ENCODE results near the gene OLFML1. TPM values are rescaled to one million over a fixed set of nuclear protein-coding genes. Genes with fewer than 3 reads are reported as not detected.

Gene OLFML1
- polyA plus RNA-seq, 2 of the 4 experiments (the other 2 are of a cell fraction) = not detected

DNA sequence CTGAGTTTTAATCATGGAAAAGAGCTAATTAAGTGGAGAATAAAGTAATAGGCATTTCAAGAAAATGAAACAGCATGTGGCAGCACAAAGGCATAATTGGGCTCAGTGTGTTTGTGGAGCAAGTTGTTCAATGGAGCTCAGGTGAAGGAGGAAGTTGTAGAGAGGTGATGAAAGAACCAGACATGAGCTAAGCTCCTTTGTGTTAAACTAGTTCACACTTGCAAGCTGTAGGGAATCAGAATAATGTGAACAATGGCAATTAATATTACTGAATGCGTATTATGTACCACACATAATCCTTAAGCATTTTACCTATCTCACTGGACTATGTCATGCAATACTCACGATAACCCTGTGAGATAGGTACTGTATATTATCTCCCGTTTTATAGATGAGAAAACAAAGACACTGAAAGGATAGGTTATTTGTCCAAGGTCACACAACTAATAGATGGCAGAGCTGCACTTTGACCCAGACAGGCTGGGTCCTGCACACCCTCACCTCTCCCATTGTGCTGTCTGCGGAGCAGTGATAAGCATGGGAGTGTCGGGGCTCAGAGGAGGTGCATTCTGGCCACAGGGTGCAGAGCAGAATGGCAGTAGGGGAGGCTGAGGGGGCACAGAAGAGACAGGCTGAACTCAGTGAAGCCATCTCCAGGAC is 8.9 kb downstream of the OLFML1 start:
- FAIRE-seq (no peak), ATAC-seq (no peak)

DNA sequence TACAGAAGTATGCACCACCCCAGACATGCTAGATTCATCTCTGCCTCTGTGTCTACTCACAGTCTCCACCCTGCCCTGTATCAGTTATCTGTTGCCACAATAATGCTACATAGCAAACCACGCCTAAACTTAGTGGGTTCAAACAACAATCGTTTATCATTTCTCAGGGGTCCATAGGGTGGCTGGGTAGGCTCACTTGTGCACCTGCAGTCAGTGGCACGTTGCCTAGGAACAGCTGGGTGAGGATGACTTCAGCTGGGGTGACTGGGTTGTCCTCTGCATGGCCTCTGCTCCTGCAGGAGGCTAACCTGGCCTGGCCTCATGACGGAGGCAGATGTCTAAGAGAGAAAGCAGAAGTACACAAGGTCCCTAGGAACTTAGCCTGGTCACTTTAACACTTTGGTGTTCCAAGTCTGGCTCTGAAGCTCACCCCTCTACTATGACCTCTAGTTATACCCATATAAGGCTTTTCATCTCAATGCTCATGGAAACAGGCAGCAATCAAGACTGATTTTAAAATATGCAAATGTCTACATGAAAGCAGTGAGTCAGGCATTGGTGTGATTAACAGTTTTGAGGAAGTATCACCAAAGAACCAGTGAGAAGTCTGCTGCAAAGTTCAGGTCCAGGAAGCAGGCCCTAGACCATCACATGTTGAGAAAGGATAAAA is 10.7 kb downstream of the OLFML1 start:
- Histone ChIP-seq H3K27ac (no peak overlapping the region), H3K4me1 (no peaks in the 10 kb centered on the region), H3K9me3 (no peaks in the 10 kb centered on the region), H3K4me2 (no peak overlapping the region), H3K4me3 (no peak overlapping the region)
- POLR2A ChIA-PET = no interaction called here
- 10% methylated on average over 4 of the region's 4 CpGs for WGBS (ENCODE audit: missing lambda C conversion rate)
- ATAC-seq (no peak), FAIRE-seq (no peak), DNase-seq (ENCODE audit: low read depth in 1 of 2, low spot score in 1 of 2) (no peak)
- CTCF ChIA-PET = no interaction called here
- TF ChIP-seq RARB (CRISPR knock-in tag; IDR thresholded peaks at IDR 0.05) (no peak), CHD4 (IDR thresholded peaks at IDR 0.05; ENCODE audit: borderline replicate concordance) (no peak), NPAS2 (CRISPR knock-in tag; IDR thresholded peaks at IDR 0.05; ENCODE audit: borderline replicate concordance) (no peak), SMC3 (IDR thresholded peaks at IDR 0.05) (no peak), BHLHE40 (IDR thresholded peaks at IDR 0.05; ENCODE audit: low read depth, low read length) (no peak), ZNF302 (CRISPR knock-in tag; IDR thresholded peaks at IDR 0.05) (no peak), ZC3H11A (IDR thresholded peaks at IDR 0.05) (no peak), RCOR1 (IDR thresholded peaks at IDR 0.05; ENCODE audit: low read depth, low read length) (no peak), MAFK (IDR thresholded peaks at IDR 0.05; ENCODE audit: partially characterized antibody) (no peak), ZSCAN20 (CRISPR knock-in tag; IDR thresholded peaks at IDR 0.05) (no peak), ESRRA (IDR thresholded peaks at IDR 0.05; ENCODE audit: borderline replicate concordance, low read length) (no peak), CBX8 (IDR thresholded peaks at IDR 0.05) (no peak)
- TF ChIP-seq, protein P1, sequence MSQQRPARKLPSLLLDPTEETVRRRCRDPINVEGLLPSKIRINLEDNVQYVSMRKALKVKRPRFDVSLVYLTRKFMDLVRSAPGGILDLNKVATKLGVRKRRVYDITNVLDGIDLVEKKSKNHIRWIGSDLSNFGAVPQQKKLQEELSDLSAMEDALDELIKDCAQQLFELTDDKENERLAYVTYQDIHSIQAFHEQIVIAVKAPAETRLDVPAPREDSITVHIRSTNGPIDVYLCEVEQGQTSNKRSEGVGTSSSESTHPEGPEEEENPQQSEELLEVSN (IDR thresholded peaks at IDR 0.05; ENCODE audit: borderline replicate concordance, low read depth) = no peak
- TF ChIP-seq, protein P2, sequence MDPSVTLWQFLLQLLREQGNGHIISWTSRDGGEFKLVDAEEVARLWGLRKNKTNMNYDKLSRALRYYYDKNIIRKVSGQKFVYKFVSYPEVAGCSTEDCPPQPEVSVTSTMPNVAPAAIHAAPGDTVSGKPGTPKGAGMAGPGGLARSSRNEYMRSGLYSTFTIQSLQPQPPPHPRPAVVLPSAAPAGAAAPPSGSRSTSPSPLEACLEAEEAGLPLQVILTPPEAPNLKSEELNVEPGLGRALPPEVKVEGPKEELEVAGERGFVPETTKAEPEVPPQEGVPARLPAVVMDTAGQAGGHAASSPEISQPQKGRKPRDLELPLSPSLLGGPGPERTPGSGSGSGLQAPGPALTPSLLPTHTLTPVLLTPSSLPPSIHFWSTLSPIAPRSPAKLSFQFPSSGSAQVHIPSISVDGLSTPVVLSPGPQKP (IDR thresholded peaks at IDR 0.05; ENCODE audit: low read depth, low read length) = no peak

More for the DNA sequence above, 8.9 kb downstream of the OLFML1 start:
- ChIA-PET CTCF (interaction anchor here (1.7 kb wide), 1 partner anchor 18 kb away, joined by 5 read pairs; no protein-coding TSS in a partner anchor), POLR2A (no interaction called here)
- Histone ChIP-seq H3K4me3 (no peak overlapping the region), H3K4me1 (peaks cover 6% of the 10 kb centered on the region; the same call in 1 of the 3 replicates), H3K27ac (no peak overlapping the region), H3K9me3 (no peaks in the 10 kb centered on the region), H3K4me2 (no peak overlapping the region)
- TF ChIP-seq, protein P3, sequence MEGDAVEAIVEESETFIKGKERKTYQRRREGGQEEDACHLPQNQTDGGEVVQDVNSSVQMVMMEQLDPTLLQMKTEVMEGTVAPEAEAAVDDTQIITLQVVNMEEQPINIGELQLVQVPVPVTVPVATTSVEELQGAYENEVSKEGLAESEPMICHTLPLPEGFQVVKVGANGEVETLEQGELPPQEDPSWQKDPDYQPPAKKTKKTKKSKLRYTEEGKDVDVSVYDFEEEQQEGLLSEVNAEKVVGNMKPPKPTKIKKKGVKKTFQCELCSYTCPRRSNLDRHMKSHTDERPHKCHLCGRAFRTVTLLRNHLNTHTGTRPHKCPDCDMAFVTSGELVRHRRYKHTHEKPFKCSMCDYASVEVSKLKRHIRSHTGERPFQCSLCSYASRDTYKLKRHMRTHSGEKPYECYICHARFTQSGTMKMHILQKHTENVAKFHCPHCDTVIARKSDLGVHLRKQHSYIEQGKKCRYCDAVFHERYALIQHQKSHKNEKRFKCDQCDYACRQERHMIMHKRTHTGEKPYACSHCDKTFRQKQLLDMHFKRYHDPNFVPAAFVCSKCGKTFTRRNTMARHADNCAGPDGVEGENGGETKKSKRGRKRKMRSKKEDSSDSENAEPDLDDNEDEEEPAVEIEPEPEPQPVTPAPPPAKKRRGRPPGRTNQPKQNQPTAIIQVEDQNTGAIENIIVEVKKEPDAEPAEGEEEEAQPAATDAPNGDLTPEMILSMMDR (IDR thresholded peaks at IDR 0.05) = no peak
- TF ChIP-seq CEBPB (IDR thresholded peaks at IDR 0.05) (no peak), HEYL (CRISPR knock-in tag; IDR thresholded peaks at IDR 0.05) (no peak), MYC (IDR thresholded peaks at IDR 0.05; ENCODE audit: borderline replicate concordance, low read length) (no peak), ZC3H11A (IDR thresholded peaks at IDR 0.05) (no peak), FOXS1 (CRISPR knock-in tag; IDR thresholded peaks at IDR 0.05) (no peak), ZFP36 (IDR thresholded peaks at IDR 0.05; ENCODE audit: borderline replicate concordance, partially characterized antibody) (no peak), RNF2 (IDR thresholded peaks at IDR 0.05; ENCODE audit: borderline replicate concordance, low read depth) (no peak), KDM5A (IDR thresholded peaks at IDR 0.05) (no peak), MAFK (IDR thresholded peaks at IDR 0.05; ENCODE audit: partially characterized antibody) (no peak), CHD4 (IDR thresholded peaks at IDR 0.05; ENCODE audit: borderline replicate concordance) (no peak), CBX8 (IDR thresholded peaks at IDR 0.05) (no peak), RFX5 (IDR thresholded peaks at IDR 0.05) (no peak), EHMT2 (IDR thresholded peaks at IDR 0.05; ENCODE audit: low read depth) (no peak), FOSL2 (IDR thresholded peaks at IDR 0.05) (no peak), FOSL2 (CRISPR knock-in tag; IDR thresholded peaks at IDR 0.05) (no peak), PHF8 (IDR thresholded peaks at IDR 0.05; ENCODE audit: borderline replicate concordance, low read depth) (no peak), RCOR1 (IDR thresholded peaks at IDR 0.05; ENCODE audit: low read depth, low read length) (no peak)
- TF ChIP-seq, protein P4, sequence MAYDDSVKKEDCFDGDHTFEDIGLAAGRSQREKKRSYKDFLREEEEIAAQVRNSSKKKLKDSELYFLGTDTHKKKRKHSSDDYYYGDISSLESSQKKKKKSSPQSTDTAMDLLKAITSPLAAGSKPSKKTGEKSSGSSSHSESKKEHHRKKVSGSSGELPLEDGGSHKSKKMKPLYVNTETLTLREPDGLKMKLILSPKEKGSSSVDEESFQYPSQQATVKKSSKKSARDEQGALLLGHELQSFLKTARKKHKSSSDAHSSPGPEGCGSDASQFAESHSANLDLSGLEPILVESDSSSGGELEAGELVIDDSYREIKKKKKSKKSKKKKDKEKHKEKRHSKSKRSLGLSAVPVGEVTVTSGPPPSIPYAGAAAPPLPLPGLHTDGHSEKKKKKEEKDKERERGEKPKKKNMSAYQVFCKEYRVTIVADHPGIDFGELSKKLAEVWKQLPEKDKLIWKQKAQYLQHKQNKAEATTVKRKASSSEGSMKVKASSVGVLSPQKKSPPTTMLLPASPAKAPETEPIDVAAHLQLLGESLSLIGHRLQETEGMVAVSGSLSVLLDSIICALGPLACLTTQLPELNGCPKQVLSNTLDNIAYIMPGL (CRISPR knock-in tag; IDR thresholded peaks at IDR 0.05; ENCODE audit: borderline replicate concordance) = no peak
- TF ChIP-seq, protein P5, sequence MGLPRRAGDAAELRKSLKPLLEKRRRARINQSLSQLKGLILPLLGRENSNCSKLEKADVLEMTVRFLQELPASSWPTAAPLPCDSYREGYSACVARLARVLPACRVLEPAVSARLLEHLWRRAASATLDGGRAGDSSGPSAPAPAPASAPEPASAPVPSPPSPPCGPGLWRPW (IDR thresholded peaks at IDR 0.05) = no peak
- DNase-seq (ENCODE audit: low read depth in 1 of 2, low spot score in 1 of 2) = no peak
- WGBS (ENCODE audit: missing lambda C conversion rate) = 54% methylated on average over 5 of the region's 5 CpGs
